ENCODE measurements around the gene SFXN5. TPM values are rescaled to one million over a fixed set of nuclear protein-coding genes. Genes with fewer than 3 reads are reported as not detected.
A peak's percentile ranks its signal among the peaks of the same experiment; 100 is the strongest.

Gene SFXN5
- total and polyA plus RNA-seq, 2 donors (not counting 1 experiment from before 2014, with no cell fraction given): 5.8 to 13.9 TPM

- H3K9ac ChIP-seq (ENCODE audit: insufficient read depth, low read length): no peak overlapping the region
- H3K4me1 ChIP-seq (ENCODE audit: control insufficient read depth, extremely low read depth, insufficient read depth, low read length): no peaks in the 10 kb centered on the region
- H3K79me2 ChIP-seq (ENCODE audit: control insufficient read depth, insufficient read depth, low read length): no peaks in the 10 kb centered on the region
- H3K4me2 ChIP-seq (ENCODE audit: extremely low read depth, insufficient read depth, low read length): no peak overlapping the region
- H3K27me3 ChIP-seq (ENCODE audit: control insufficient read depth, insufficient read depth, low read length): peaks cover 48% of the 10 kb centered on the region
- no peak overlapping the region for H2AFZ ChIP-seq (ENCODE audit: low read length)
- H3K4me3 ChIP-seq (replicated peaks in 1 of 4; ENCODE audit: control extremely low read depth in 1 of 4, insufficient read depth in 1 of 4, low read depth in 3 of 4, low read length in 4 of 4): no peak overlapping the region
- no peaks in the 10 kb centered on the region for H3K9me3 ChIP-seq (ENCODE audit: control insufficient read depth, insufficient read depth, low read depth, low read length)
- no peak overlapping the region for H3K27ac ChIP-seq (ENCODE audit: insufficient read depth, low read length)
- H3K36me3 ChIP-seq (ENCODE audit: control insufficient read depth, insufficient read depth, low read length): no peaks in the 10 kb centered on the region
- H4K20me1 ChIP-seq (ENCODE audit: control insufficient read depth, extremely low read depth, insufficient read depth, low read length): no peaks in the 10 kb centered on the region
- peak in 1 of 2 donors; percentile 65 for DNase-seq (ENCODE audit: low read depth in 2 of 2)
- TF ChIP-seq CTCF (conservative IDR thresholded peaks at IDR 0.05 in 1 of 2, IDR thresholded peaks at IDR 0.05 in 1 of 2; ENCODE audit: low read depth in 1 of 2, low read length in 2 of 2) (no peak), EZH2 (IDR thresholded peaks at IDR 0.05; ENCODE audit: low read length, missing control alignments) (no peak)
Measured at GRCh38 chr2:72931280-72931910, 140.1 kb downstream of the SFXN5 start.

GRCh38 chr2:72929010-72929409 is 142.5 kb downstream of the SFXN5 start:
- no peaks in the 10 kb centered on the region for H3K79me2 ChIP-seq (ENCODE audit: control insufficient read depth, insufficient read depth, low read length)
- DNase-seq (ENCODE audit: low read depth in 2 of 2): no peak
- H3K4me1 ChIP-seq (ENCODE audit: control insufficient read depth, extremely low read depth, insufficient read depth, low read length): no peaks in the 10 kb centered on the region
- no peaks in the 10 kb centered on the region for H3K36me3 ChIP-seq (ENCODE audit: control insufficient read depth, insufficient read depth, low read length)
- H3K9me3 ChIP-seq (ENCODE audit: control insufficient read depth, insufficient read depth, low read depth, low read length): no peaks in the 10 kb centered on the region
- H3K27ac ChIP-seq (ENCODE audit: insufficient read depth, low read length): no peak overlapping the region
- no peaks in the 10 kb centered on the region for H4K20me1 ChIP-seq (ENCODE audit: control insufficient read depth, extremely low read depth, insufficient read depth, low read length)
- H2AFZ ChIP-seq (ENCODE audit: low read length): no peak overlapping the region
- H3K4me2 ChIP-seq (ENCODE audit: extremely low read depth, insufficient read depth, low read length): no peak overlapping the region
- no peak for TF ChIP-seq CTCF (conservative IDR thresholded peaks at IDR 0.05 in 1 of 2, IDR thresholded peaks at IDR 0.05 in 1 of 2; ENCODE audit: low read depth in 1 of 2, low read length in 2 of 2)
- no peak for TF ChIP-seq EZH2 (IDR thresholded peaks at IDR 0.05; ENCODE audit: low read length, missing control alignments)
- no peak overlapping the region for H3K4me3 ChIP-seq (replicated peaks in 1 of 4; ENCODE audit: control extremely low read depth in 1 of 4, insufficient read depth in 1 of 4, low read depth in 3 of 4, low read length in 4 of 4)
- H3K27me3 ChIP-seq (ENCODE audit: control insufficient read depth, insufficient read depth, low read length): peaks cover 60% of the 10 kb centered on the region
- no peak overlapping the region for H3K9ac ChIP-seq (ENCODE audit: insufficient read depth, low read length)

GRCh38 chr2:72927619-72928550 is 143.6 kb downstream of the SFXN5 start:
- H3K4me2 ChIP-seq (ENCODE audit: extremely low read depth, insufficient read depth, low read length): no peak overlapping the region
- H3K4me1 ChIP-seq (ENCODE audit: control insufficient read depth, extremely low read depth, insufficient read depth, low read length): no peaks in the 10 kb centered on the region
- TF ChIP-seq CTCF (conservative IDR thresholded peaks at IDR 0.05 in 1 of 2, IDR thresholded peaks at IDR 0.05 in 1 of 2; ENCODE audit: low read depth in 1 of 2, low read length in 2 of 2) (no peak), EZH2 (IDR thresholded peaks at IDR 0.05; ENCODE audit: low read length, missing control alignments) (peak; percentile 53)
- H4K20me1 ChIP-seq (ENCODE audit: control insufficient read depth, extremely low read depth, insufficient read depth, low read length): no peaks in the 10 kb centered on the region
- H3K27ac ChIP-seq (ENCODE audit: insufficient read depth, low read length): no peak overlapping the region
- H3K4me3 ChIP-seq (replicated peaks in 1 of 4; ENCODE audit: control extremely low read depth in 1 of 4, insufficient read depth in 1 of 4, low read depth in 3 of 4, low read length in 4 of 4): no peak overlapping the region
- no peak overlapping the region for H2AFZ ChIP-seq (ENCODE audit: low read length)
- H3K9me3 ChIP-seq (ENCODE audit: control insufficient read depth, insufficient read depth, low read depth, low read length): no peaks in the 10 kb centered on the region
- DNase-seq (ENCODE audit: low read depth in 2 of 2): no peak
- no peak overlapping the region for H3K9ac ChIP-seq (ENCODE audit: insufficient read depth, low read length)
- H3K27me3 ChIP-seq (ENCODE audit: control insufficient read depth, insufficient read depth, low read length): peaks cover 66% of the 10 kb centered on the region
- H3K36me3 ChIP-seq (ENCODE audit: control insufficient read depth, insufficient read depth, low read length): no peaks in the 10 kb centered on the region
- no peaks in the 10 kb centered on the region for H3K79me2 ChIP-seq (ENCODE audit: control insufficient read depth, insufficient read depth, low read length)

All from fibroblast of lung (primary cell).